Measurements from ENCODE around the gene TTC7B.

Gene TTC7B

DNA sequence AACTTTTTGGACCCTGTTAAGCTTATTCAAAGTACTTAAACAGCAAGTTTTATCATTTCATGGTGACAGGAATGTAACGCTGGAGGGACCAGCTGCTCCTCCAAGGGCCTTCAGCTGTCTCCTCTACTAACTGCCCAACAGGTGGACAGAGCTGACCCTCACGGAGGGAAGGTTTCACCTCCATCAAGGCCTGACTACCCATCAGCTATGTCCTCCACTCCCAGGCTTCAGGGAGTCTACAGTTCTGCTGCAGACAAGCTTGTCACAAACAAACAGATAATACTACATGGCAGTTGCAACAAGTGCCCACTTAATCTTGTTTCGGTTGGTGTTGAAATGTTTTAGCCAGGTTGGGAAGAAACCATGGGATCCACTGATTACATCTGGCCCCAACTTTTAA is 175.1 kb downstream of the TTC7B start:
- DNase-seq = no peak

DNA sequence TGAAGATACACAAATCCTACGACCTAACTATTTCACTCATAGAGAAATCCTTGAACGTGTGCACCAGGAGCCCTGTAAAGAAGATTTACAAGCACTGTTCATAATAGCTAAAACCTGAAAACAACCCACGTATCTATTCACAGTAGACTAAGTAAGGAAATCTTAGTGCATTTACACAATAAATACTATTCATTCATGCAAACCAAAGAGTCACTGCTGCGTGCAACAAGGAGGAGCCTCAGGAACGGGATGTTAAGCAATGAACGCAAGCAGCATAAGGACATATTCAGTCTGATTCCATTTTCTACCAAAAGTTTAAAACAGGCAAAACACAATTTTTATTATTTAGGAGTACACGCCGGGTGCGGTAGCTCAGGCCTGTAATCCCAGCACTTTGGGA is 176.6 kb downstream of the TTC7B start:
- no peak for DNase-seq

DNA sequence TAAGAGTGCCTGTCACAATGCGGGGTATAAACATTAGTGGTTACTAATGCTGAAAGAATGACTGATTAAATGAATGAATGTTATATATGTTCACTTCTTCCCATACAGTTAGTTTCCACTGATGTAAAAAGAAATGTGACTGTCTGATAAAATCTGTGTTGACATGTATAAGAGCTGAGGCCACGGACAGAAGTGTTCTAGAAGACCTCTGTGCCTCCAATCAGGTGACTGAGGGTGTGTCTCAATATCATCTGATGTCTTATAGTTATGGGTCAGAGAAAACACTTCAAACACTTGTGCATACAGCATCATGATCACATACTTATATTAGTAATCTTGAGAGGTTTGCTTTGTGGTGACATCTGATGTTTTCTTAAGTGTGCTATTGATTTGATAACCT is 183.4 kb downstream of the TTC7B start:
- DNase-seq = peak; percentile 9

DNA sequence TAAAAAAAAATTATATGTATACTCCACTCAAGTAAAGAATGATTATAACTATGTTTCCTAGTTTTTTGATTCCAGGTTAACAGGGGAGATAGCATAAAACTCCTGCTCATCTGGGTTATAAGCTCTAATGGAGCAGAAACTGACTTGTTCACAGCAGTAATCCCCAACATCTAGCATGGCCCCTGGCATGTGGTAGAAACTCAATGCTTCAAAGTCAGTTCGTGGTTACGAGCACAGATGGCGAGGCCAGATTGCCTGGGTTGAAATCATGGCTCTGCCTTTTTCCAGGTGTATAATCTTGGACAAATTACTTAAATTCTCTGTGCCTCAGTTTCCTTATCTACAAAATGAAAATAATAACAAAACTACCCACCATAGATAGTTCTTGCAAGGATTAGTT is 183.8 kb downstream of the TTC7B start:
- no peak for DNase-seq

DNA sequence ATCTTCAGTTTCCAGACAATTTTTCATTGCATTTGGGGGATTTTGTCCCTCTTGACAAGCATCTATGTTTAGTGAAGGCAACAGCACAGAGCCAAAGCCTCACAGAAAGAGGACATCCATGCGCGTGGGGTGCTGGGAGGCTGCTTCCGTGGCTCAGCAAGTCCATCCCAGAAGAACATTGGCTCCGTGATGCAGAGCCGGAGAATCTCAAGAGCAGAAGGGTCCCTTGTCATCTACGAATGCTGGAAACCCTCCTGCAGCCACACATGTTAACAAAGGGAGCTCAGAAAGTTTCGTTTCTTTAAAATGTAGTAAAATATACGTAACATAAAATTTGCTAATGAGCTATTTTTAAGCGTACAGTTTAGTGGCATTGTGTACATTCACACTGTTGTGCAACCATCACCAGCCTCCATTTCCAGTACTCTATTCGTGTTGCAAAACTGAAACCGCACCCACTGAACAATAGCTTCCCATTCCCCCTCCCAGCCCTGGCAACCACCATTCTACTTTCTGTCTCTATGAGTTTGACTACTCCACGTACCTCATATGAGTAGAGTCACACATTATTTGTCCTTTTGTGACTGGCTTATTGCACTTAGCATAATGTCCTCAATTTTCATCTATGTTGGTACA is 185.9 kb downstream of the TTC7B start:
- DNase-seq = no peak

DNA sequence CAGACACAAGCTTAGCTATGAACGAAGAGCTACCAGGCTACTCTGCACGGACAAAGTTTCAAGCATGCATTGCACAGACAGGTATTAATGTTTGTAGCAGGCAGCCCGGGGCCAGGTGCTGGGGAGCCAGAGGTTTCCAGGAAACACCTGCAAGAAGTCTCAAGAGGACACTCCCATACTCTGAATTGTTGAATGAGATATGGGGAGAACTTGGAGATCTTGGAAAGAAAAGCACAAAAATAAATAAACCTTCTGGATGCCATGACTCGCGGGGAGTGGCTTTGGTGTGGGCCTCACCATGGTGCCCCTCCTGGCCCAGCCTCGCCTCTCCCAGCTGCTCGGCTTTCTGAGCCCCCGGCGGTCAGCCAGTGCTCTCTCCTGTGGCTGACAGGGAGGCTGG is 186.8 kb downstream of the TTC7B start:
- DNase-seq = no peak

DNA sequence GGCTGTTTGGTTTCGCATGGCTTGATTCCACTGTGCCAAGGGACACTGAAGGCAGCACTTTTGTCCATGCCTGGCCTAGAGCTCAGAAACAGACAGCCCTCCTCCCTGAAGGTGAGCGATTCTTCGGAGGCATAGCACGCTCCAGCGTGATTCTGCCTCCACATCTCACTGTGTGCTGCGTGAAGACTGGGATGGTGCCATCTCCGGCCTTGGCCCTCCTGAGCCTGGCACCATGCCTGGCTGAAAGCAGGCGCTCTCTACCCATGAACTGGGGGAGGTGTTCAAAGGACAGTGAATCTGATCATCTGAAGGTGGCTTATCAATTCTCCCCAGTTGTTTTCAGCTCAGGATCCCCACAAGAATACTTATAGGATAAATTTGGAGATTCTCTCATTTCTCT is 187.4 kb downstream of the TTC7B start:
- DNase-seq = no peak

DNA sequence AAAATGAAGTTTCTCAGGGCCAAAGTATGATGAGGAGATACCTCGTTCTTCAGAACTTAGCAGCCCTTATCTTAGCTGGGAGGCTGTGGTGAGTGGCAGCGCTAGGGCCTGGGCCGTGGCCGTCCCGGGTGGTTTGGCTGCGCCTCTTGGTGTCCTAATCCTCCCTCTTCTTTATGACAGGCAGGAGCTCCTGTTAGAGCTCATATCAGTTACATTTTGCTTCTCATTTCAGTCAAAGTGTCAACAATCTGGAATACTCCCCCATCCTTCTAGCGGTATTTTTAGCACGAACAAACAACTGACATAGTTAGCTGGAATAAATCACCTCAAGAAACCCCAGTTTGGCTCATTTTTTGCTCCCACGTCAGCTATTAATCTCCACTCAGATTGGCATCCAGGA is 188.8 kb downstream of the TTC7B start:
- no peak for DNase-seq

DNA sequence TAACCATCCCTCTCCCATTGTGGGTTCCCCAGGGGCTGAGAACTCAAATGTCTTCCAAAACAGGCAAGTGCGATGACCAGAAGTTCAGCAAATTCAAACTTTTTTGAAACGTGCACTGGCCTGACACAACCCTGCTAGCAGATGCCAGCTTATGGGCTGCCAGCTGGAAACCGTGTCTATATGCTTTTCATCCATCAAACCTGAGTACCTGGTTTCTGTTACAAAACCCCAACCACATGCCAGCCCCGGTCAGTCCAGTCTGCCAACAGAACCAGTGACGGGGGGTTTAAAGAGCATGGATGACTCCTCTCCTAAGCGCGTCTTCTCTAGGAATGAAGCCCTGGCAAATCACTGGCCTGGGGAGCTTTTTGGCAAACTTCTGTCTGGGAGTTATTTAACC is 189.7 kb downstream of the TTC7B start:
- no peak for DNase-seq

DNA sequence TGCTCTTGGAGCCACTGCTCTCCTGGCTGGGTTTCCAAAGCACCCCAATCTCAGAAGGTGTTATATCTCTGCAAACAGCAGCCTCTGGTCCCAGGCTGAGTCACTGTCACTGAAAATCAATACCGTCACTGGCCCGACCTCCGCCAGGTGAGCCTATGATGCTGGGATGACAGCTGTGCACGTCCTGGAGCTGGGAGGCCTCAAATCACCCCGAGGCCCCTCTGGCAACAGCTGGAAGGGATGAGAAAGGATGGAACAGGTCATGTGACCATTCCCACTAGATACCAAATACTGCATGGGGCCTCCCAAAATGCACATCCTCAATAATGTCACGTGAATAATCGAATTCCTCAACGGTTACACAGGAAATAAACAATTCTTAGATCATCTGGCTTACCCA is 190.8 kb downstream of the TTC7B start:
- no peak for DNase-seq

DNA sequence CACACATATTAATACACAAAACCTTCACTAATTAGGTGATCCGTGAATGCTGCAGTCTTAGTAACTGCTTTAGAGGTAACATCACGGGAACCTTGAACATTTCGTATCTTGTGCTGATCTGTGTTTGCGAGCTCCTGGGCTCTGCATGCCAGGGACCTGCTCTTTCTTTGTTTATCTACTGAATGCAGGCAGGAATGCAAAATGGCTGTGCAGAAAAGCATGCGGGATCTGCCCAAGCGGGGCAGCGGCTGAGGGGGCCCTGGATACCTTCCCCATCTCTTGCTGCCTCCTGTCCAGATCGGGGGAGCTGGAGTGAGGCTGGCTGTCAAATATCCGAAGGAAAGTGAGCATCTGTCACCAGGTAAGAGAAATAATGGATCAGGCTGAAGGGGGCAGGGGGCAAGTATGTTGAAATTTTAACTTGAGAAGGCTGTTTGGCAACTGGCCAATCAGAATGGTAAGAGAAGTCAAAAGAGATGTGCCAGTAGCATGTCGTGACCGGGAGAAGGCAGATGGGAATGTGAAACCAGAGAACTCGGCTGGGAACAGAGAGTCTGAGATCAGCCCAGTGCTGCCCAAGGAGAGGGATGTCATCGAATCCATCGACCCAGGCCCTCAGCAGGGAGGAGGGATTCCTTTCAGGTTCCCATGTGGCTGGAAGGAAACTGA is 191.4 kb downstream of the TTC7B start:
- DNase-seq = no peak

DNA sequence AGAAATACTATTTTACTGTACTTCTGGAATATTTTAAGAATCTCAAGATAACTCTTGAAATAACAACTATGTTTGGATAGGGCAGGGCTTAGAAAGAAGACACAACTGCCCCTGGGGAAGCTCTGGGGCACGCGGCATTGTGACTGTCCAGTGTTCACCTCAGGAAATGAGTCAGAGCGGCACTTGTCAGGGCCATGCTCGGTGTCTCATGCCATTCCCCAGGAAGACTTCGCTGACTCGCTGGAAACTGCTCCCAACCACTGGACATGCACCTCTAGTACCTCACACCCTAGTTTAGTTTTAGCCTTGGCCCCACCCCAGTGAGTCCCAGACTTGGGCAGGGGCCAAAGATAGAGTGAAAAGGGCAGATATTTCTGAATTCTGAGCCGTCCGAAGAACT is 192.0 kb downstream of the TTC7B start:
- DNase-seq = peak; percentile 20

DNA sequence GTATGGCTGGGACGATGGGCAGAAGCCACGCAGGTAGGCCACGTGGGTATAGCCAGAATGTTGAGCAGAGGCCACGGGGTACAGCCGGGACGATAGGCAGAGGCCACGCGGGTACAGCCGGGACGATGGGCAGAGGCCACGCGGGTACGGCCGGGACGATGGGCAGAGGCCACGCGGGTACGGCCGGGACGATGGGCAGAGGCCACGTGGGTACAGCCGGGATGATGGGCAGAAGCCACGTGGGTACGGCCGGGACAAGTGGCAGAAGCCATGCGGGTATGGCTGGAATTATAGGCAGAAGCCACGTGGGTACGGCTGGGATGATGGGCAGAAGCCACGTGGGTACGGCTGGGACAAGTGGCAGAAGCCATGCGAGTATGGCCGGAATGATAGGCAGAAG is 195.0 kb downstream of the TTC7B start:
- DNase-seq = no peak

DNA sequence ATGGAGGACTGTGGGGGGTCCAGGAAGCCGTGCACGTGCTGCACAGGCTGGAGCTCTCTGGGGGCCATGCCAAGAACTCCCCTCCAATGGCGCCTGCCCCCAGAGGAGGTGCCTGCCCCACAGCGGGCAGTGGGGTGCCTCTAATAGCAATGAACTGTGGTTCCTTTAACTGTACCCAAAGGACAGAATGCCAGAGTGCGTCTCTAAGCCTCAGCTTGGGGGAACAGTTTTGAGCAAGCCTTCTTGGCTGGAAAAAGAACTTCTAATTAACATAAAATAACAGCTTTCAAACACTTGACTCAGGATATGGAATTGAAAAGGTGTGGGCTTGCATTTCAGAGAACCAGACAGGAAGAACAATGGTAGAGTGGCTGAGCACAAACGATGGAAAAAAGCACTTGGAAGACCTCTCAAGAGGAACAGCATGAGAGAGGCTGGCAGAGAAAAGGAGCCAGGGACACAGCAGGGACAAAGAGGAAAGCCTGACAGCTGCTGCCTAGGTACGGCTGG is 195.6 kb downstream of the TTC7B start:
- no peak for DNase-seq

DNA sequence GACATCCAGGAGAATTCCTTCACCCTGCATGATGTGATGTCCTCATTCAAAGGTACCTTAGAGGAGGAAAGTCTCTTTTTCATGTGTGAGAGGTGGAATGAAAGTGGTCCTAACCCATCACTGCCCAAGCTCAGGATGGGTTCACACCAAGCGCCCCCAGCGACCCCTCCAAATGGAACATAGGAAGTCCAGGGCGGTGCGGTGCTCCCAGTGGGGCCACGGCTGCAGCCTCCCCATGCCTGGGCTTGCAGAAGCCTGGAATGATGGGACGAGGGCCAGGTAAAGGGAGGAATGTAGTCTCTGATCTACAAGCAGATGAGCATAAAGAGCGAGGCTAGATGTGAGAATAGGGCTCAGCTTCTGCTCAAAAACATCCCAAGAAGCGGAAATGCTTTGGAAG is 196.3 kb downstream of the TTC7B start:
- DNase-seq = no peak

DNA sequence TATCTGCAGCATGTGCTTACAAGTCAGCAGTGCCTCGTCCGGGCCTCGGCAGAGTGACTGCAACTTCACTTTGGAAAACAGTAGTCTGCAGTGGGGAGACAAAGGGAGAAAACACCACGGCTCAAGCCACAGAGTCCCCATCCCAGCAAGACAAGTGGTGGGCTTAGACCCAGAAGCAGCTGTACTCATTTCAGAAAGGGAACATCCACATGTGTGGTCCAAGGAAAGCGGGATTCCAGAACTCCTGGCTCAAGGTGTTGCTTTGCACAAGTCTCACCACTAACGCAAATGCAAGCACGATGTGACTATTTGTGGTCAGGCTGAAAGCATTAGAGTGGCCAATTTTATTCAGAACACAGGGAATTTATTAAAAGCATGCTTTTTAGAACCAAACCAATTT is 198.3 kb downstream of the TTC7B start:
- DNase-seq = no peak

DNA sequence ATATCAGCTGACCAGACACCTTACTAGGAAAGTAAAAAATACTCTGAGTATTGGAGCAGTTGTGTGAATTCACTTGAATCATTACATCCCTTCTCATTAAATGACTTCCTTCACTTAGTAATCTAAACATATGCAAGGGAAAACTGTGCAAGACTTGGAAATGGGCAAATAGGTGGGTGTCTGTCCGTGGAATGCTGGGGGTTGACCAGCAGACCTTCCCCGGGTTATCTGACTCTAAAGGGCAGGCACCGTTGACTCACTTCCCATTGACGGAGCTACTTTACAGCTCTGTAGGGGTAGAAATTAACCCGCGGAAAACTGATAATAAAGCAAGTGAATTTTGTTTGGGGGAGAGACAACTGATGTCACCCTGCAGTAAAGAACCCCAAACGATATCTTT is 199.3 kb downstream of the TTC7B start:
- no peak for DNase-seq

DNA sequence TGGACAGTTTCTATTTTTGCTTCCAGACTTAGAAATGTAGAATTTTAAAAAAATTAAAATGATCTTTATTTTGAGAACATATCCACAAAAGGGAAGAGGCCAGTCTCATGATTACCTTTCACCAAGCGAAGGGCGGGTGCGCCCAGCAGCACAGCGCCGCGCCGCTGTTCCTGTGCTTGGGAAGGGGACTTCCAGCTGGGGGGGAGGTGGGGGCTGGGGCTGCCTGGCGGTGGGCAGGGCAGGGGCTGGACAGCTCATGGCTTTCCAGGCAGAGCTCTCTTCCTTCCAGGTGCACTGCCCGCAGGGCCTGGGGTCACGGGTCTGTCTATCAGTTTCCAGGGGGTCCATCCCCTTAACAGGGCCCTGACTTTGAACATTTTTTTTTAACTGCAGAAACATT is 199.9 kb downstream of the TTC7B start:
- no peak for DNase-seq

DNA sequence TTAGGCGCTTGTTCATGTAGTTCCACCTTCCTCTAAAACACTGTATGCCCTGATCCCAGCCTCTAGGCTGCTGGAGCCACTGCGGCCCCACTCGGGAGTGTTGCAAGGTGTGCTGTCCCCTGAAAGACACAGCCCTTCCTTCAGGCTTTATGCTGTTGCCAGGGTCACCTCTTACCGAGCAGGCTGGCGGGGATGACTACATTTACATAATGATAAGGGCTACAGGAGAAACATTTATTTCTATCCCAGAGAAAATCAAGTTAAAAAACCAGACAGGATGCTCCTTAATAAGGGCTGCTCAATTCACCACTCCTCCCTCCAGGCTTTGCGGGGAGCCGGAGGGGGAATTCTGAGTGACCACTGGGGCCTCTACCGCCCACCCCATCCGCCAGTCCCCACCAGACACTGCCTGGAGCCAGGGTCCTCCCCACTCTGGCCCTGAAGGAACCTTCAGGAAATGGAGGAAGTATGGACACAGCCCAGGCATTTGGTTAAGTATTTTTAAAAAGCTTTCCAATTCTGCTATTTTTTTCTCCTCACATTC is 200.6 kb downstream of the TTC7B start:
- no peak for DNase-seq

DNA sequence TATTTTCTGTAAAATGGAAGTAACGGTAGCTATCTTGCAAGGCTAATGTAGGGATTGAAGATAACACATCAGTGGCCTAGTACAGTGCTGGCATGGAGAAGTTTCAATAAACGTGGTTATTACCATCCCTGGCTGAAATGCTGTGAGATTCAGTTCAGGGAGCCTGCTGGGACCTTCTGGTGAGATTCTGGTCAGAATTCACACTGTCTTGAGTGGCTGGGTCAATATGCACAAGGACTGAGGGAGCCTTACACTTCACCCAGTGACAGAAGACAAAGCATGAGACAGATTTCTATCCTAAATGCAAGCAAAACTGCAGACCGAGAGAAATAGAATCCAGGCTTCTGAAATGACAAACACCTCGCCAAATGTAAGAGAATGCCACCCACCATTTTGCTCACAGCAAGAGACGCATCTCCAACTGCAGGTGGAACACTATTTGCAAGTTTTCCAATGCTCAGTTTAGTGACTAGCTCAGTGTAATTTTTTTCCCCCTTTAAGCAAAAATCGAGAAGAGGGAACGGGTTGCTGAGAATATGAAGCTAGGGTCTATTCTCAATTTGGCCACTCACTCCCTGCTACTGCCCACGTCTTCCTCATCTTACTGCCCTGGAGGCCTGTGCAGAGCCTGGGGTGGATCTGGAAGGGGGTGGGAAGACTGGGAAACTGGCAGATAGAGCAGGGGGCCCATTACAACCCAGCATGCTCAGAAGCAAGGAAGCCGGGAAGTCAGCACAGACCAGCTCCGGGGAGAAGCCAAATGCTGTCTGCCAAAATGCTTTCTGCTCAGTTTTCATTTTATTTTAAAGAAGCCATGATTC is 201.3 kb downstream of the TTC7B start:
- DNase-seq = no peak

DNA sequence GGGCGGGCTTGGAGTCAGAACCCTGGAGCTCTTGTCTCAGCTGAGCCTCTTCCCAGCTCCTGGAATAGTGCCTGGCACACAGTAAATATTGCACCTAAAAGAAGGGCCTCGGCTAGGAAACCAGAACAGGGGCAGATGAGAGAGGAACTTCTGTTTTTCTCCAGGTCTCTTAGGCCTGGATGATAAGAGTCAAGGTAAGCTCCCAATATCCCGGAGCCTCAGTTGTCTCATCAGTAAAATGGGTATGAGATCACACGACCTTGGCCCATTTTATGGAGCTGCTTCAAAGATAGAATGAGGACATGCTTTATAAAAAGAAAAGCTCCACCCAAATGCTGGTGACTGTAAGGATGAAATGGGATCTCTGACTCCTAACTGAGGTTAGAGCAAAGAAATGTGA is 202.2 kb downstream of the TTC7B start:
- DNase-seq = no peak

DNA sequence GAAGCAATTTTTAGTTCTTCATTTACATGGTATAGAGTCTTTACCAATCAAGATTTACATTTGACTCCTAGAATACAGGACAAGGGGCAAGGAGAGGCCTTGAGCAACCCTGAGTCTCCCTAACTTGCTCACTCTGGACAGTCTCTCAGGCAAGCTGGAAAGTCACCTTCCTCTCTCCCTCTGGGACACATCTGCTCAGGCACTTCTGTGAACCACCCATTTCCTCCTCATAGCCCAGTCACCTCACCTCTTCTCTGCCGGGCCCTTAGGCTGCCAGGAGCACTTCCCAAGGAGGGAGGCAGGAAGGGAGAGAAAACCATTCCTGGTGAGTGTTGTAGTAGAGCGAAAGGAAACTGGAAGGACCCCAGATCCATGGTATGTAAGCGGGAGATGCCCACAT is 202.8 kb downstream of the TTC7B start:
- no peak for DNase-seq

DNA sequence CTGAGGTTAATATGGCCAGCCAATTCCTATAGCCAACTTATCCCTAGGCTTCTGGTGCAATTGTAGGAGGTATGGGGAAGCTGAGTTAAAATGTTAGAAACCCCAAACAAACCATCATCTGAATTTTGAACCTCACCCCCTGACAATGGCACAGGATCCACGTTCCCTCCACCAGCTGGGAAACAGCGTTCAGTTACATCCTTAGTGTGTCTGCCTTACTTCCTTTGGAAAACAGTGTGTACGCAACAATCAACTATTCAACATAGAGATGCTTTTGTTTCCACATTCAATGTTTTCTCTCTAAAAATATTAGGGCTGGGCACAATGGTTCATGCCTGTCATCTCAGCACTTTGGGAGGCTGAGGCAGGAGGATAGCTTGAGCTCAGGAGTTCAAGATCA is 203.4 kb downstream of the TTC7B start:
- DNase-seq = no peak

DNA sequence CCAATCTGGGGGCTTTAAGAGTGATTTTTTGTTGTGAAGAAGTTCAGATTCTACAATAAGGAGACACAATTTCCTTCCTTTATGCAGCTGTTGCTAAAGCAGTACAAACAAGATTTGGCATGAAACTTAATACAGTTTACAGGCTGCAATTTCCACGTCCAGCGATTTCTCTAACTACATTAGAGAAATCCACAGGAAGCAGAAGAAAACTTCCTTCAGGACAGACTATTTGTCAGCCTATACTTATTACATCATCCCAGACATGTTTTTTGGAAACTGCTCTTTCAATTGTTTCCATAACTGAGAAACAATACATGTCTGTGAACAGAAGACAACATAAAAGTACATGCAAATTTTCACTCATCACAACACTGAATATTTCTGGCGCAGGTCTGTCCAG is 204.3 kb downstream of the TTC7B start:
- no peak for DNase-seq
